Measurements from ENCODE around the gene FCAMR. TPM values are rescaled to one million over a fixed set of nuclear protein-coding genes. Genes with fewer than 3 reads are reported as not detected.
"Not testable (repeated sequence)": the region's sequence is repeated elsewhere in the genome, so short reads cannot be mapped to it uniquely, and the experiment has no call there.

Gene FCAMR
- total RNA-seq, 1 donor from 2014 or later: 0.60 TPM

- no peak for DNase-seq (ENCODE audit: low spot score)
These were observed 30.2 kb downstream of the FCAMR start for GRCh38 chr1:206939841-206940587.

GRCh38 chr1:206939131-206939530 is 31.1 kb downstream of the FCAMR start:
- no peak for ATAC-seq
- no peak for DNase-seq (ENCODE audit: low spot score)

More at GRCh38 chr1:206939841-206940587, 30.2 kb downstream of the FCAMR start:
- peak; percentile 30 for ATAC-seq

GRCh38 chr1:206937425-206937824 is 32.8 kb downstream of the FCAMR start:
- no peak for ATAC-seq
- no peak for DNase-seq (ENCODE audit: low spot score)

GRCh38 chr1:206935491-206936067 is 34.7 kb downstream of the FCAMR start:
- peak; percentile 98 for ATAC-seq
- DNase-seq (ENCODE audit: low spot score): peak; percentile 81

GRCh38 chr1:206933333-206933945 is 36.8 kb downstream of the FCAMR start:
- DNase-seq (ENCODE audit: low spot score): no peak
- ATAC-seq: peak; percentile 52

GRCh38 chr1:206932177-206932576 is 38.1 kb downstream of the FCAMR start:
- DNase-seq (ENCODE audit: low spot score) (no peak), ATAC-seq (no peak)

- ATAC-seq (no peak), DNase-seq (ENCODE audit: low spot score) (no peak)
These were observed 38.6 kb downstream of the FCAMR start for GRCh38 chr1:206931709-206932108.

GRCh38 chr1:206930210-206930798 is 40.0 kb downstream of the FCAMR start:
- DNase-seq (ENCODE audit: low spot score): no peak
- no peak for ATAC-seq

- no peak for ATAC-seq
- no peak for DNase-seq (ENCODE audit: low spot score)
These were observed 40.7 kb downstream of the FCAMR start for GRCh38 chr1:206929524-206929923.

GRCh38 chr1:206926286-206926685 is 44.0 kb downstream of the FCAMR start:
- ATAC-seq: peak; percentile 75

GRCh38 chr1:206925106-206925736 is 45.0 kb downstream of the FCAMR start:
- no peak for DNase-seq (ENCODE audit: low spot score)
- ATAC-seq: peak; percentile 77

More at GRCh38 chr1:206926286-206926685, 44.0 kb downstream of the FCAMR start:
- no peak for DNase-seq (ENCODE audit: low spot score)

- ATAC-seq (no peak), DNase-seq (ENCODE audit: low spot score) (no peak)
These were observed 45.6 kb downstream of the FCAMR start for GRCh38 chr1:206924592-206925105.

- DNase-seq (ENCODE audit: low spot score); ATAC-seq: not testable (repeated sequence)
These were observed 46.2 kb downstream of the FCAMR start for GRCh38 chr1:206923961-206924557.

GRCh38 chr1:206923009-206923960 is 47.0 kb downstream of the FCAMR start:
- DNase-seq (ENCODE audit: low spot score) (no peak), ATAC-seq (no peak)

- ATAC-seq (no peak), DNase-seq (ENCODE audit: low spot score) (no peak)
These were observed 47.7 kb downstream of the FCAMR start for GRCh38 chr1:206922524-206922923.

GRCh38 chr1:206921772-206922265 is 48.4 kb downstream of the FCAMR start, which contains the start of gene FCMR:
Gene FCMR (minus strand): TSS chr1:206921941. CDS start chr1:206921854, 87 bp downstream.
- no peak for DNase-seq (ENCODE audit: low spot score)
- peak; percentile 45 for ATAC-seq

GRCh38 chr1:206918076-206918475 is 52.2 kb downstream of the FCAMR start:
- no peak for DNase-seq (ENCODE audit: low spot score)
- no peak for ATAC-seq

GRCh38 chr1:206916000-206916709 is 54.1 kb downstream of the FCAMR start:
- no peak for DNase-seq (ENCODE audit: low spot score)
- no peak for ATAC-seq

Data from left lobe of liver (tissue), 2 donors.